Esophagus muscularis mucosa (tissue), 3 donors: ENCODE data around the gene HTR4.

ENCODE experiments used
- CTCF ChIP-seq, 3 experiments: fragments of 200-600 bp in 2 of 3; fragments of 450-650 bp in 1 of 3; sonication (generic) in 2 of 3; IDR thresholded peaks; one replicate each; pipeline ENCODE4 v1.5.1; 2017 to 2019; ENCODE audit warnings: antibody characterized with exemption in 3 of 3, mild to moderate bottlenecking in 2 of 3, moderate library complexity in 1 of 3
- POLR2A ChIP-seq: fragments of 450-650 bp; IDR thresholded peaks from one replicate; pipeline ENCODE4 v1.6.1; 2017; ENCODE audit warnings: antibody characterized with exemption, moderate library complexity, mild to moderate bottlenecking, low read depth

- TF ChIP-seq CTCF (IDR thresholded peaks at IDR 0.05) (no peak), POLR2A (no peak)
Observed at GRCh38 chr5:148651528-148651927, 2.8 kb downstream of the HTR4 start.
